NCI-H146 treated with DMSO at 0.1 percent for 48 hours (cell line): ENCODE results near the gene JAK1.

Source experiments
- DNase-seq: peaks from one replicate; lab custom pipeline; 2025; ENCODE audit not compliant: unreplicated experiment; lab: John Stamatoyannopoulos, UW

JAK1 gene

GRCh38 chr1:64873576-64873975 is 92.8 kb downstream of the JAK1 start:
- DNase-seq, result no peak

DNA sequence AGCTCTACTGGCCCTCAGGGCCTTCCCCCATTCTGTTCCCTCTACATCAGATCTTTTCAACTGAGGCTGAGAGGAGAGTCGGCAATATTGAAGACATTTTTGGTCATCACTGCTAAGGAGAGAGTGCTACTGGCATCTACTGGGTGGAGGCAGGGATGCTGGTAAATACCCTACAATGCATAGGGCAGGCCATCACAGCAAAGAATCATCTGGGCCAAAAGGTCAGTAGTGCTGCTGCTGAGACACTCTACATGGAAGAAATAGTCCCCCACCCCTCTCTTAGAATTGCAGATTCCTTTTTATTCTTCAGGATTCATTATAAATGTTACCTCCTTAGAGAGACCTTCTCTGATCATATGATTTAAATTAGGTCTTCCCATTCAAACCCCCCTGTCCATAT is 94.3 kb downstream of the JAK1 start:
- no peak for DNase-seq

GRCh38 chr1:64871256-64871655 is 95.1 kb downstream of the JAK1 start:
- no peak for DNase-seq

- no peak for DNase-seq
Observed at GRCh38 chr1:64867266-64867665, 99.1 kb downstream of the JAK1 start.

DNA sequence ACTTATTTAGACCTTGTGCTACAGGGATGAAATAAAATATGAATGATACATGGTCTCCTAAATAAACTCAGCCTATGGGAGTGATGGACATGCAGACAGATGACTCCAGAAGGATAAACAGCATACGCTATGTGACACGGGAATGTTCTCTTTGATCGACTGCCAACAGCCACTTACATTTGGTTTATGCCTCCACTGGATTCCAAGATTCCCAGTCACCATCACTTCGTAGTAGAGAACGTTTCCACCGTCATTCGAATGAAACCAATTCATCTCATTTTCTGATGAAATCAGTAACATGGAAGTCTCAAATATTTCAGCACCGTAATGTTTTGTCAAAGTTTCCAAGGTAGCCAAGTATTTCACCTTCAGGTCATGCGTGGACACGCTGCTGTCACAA is 99.7 kb downstream of the JAK1 start:
- no peak for DNase-seq

- DNase-seq, result no peak
Observed at GRCh38 chr1:64865105-64865757, 101.1 kb downstream of the JAK1 start.

DNA sequence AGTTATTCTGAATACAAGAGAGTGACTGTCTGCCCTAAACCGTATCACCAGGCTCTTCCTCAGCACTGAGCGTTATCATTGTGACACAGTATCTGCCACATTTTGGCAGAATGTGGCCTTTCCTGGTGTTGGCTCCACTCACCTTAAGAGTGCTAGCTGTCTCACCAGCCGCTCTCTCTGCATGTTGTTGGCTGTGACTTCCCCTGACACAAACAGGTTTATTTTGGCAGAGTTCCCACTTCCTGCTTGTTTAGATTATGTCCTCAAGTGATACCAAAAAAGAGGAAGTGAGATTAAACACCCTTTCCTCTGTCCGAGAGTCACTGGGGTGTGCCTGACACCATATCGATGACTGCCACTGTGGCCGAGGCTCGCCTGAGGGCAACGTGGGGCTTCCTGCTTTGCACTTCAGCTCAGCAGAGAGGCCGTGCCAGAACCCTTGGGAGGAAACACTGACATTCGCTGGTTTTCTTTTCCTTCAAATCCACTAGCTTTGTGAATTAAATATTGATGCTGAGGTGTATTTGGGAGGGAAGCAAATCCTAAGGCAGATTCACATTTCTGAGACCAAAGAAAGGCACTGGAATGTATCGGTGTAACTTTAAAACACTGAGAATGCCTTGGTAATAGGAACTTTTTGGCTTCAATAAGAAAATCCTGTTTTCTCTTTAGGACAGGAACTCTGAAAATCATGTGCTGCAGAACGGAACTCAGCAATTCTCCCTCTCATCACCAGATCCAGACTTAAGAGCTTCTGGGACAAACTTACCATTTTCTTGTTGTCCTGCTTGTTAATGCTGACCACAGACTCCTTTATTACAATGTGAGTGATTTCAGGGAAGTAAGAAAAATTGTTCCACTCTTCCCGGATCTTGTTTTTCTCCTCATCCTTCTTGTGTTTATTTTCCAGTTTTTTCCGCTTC is 102.1 kb downstream of the JAK1 start:
- no peak for DNase-seq

- DNase-seq, result peak; percentile 68
Observed at GRCh38 chr1:64861611-64862010, 104.7 kb downstream of the JAK1 start.

- no peak for DNase-seq
Observed at GRCh38 chr1:64857347-64857746, 109.0 kb downstream of the JAK1 start.

- no peak for DNase-seq
Observed at GRCh38 chr1:64856553-64856952, 109.8 kb downstream of the JAK1 start.

DNA sequence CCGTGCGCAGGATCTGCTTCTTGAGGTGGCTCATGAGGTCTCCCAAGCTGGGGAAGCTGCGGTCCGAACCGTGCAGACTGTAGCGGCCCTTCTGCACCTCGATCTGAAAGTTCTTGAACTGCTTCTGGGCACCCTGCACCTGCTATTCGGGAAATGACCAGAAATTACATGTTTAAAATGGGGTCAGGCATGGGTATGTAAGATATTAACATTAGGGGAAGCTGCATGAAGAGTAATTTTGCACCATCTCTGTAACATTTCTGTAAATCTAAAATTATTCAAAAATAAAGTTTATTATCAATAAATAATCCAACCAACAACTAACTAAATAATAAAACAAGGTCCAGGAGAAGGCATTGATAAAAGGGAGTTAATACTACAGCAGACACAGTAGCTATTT is 110.8 kb downstream of the JAK1 start:
- no peak for DNase-seq

GRCh38 chr1:64854674-64855073 is 111.7 kb downstream of the JAK1 start:
- no peak for DNase-seq

GRCh38 chr1:64851664-64852063 is 114.7 kb downstream of the JAK1 start:
- no peak for DNase-seq

DNA sequence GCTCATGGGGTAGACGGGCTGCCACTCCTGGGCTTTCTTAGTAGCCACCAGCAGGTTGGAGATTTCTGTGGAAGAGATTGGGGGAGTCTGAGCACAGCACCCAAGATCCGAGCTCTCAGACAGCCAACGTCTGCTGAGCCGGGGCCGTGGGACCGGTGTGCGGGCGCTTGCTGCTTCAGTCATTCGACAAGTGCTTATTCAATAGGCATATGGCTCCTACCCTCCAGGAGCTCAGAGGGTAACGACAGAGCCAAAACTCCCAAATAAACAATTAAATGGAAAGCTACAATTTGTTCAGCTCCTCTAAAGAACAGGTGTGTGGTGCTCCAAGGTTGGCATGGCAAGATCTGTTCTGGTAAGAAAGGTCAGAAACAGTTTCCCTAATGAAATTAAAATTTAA is 115.5 kb downstream of the JAK1 start:
- no peak for DNase-seq

- DNase-seq, result no peak
Observed at GRCh38 chr1:64849942-64850341, 116.4 kb downstream of the JAK1 start.

GRCh38 chr1:64848803-64849202 is 117.5 kb downstream of the JAK1 start:
- no peak for DNase-seq

DNA sequence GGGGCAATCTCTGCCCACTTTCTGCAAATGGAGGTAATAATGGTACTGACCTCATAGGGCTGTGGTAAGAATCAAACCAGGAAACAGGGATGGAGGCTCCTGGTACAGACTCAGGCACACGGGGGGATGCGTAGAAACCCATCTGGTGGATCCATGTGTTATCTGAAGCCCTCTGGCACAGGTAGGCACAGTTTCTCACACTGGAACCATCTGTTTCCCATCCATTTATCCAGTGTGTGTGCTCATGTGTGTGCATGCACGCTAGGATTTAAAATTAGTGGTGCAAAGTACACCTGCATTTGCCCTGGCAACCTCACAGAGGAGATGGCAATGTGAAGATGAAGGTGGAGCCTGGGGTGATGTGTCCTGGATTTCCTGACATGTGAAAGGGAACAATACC is 118.2 kb downstream of the JAK1 start:
- DNase-seq, result no peak

DNA sequence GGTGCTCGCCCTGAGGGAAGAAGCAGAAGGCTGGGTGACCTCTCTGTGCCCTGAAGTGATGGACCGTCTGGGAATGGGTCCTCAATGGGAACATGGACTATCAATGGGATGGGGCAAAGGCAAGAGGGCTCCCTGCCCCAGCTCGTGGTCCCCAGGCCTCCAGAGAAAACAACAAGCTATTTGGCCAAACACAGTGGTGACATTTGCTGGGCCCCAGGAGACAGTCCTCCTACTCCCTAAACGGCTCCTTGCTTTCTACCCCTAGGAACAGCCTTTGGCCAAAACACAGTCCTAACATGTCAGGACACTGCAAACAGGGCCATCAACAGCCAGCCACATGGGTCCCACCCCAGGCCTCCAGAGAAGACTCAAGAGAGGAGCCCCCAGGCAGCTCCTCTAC is 118.7 kb downstream of the JAK1 start:
- no peak for DNase-seq

GRCh38 chr1:64846573-64847430 is 119.5 kb downstream of the JAK1 start:
- DNase-seq, result no peak

GRCh38 chr1:64845831-64846425 is 120.4 kb downstream of the JAK1 start:
- DNase-seq, result no peak

- no peak for DNase-seq
Observed at GRCh38 chr1:64844609-64845008, 121.7 kb downstream of the JAK1 start.
